Activated CD4-positive, alpha-beta T cell treated with anti-CD3 and anti-CD28 coated beads, Interleukin-2, amount 10 ng/mL, durations not matched to agents 24 days and 14 days (primary cell): Measurements from ENCODE around the gene MRPS35. TPM values are rescaled to one million over a fixed set of nuclear protein-coding genes. Genes with fewer than 3 reads are reported as not detected.

Source experiments
- DNase-seq: peaks from one replicate; pipeline ENCODE4 v3.0.0; 2022
- H3K27ac Mint-ChIP-seq: one replicate; pipeline ENCODE4 v1.8.0; 2022; ENCODE audit warnings: mild to moderate bottlenecking, mixed read lengths
- H3K27me3 Mint-ChIP-seq: one replicate; pipeline ENCODE4 v1.8.0; 2022; ENCODE audit warnings: mixed read lengths
- H3K36me3 Mint-ChIP-seq: one replicate; pipeline ENCODE4 v1.8.0; 2022; ENCODE audit warnings: low read depth, mild to moderate bottlenecking, mixed read lengths
- H3K4me1 Mint-ChIP-seq: one replicate; pipeline ENCODE4 v1.8.0; 2021; ENCODE audit warnings: mixed read lengths
- H3K4me3 Mint-ChIP-seq: one replicate; pipeline ENCODE4 v1.8.0; 2022; ENCODE audit warnings: mild to moderate bottlenecking, moderate library complexity, mixed read lengths
- H3K9me3 Mint-ChIP-seq: one replicate; pipeline ENCODE4 v1.8.0; 2021; ENCODE audit warnings: mixed read lengths
- intact Hi-C: fragments of 100-400 bp; cut with micrococcal nuclease; formaldehyde crosslinking; loops from one replicate; pipeline ENCODE4 v1.15.1; 2023
- total RNA-seq: library from RNA; stranded (reverse); gene quantifications from 2 replicates; pipeline ENCODE4 v1.2.3, GENCODE V29; 2022

The MRPS35 gene
- total RNA-seq, 1 donor from 2014 or later, result 58.1 TPM

- Mint-ChIP-seq H3K27ac (no peak overlapping the region), H3K27me3 (no peaks in the 10 kb centered on the region), H3K9me3 (no peaks in the 10 kb centered on the region), H3K4me3 (no peak overlapping the region), H3K36me3 (peaks cover 46% of the 10 kb centered on the region), H3K4me1 (peaks cover 12% of the 10 kb centered on the region)
- intact Hi-C loops, result no loop called here
- no peak for DNase-seq
These were observed 79.5 kb downstream of the MRPS35 start for GRCh38 chr12:27790179-27790578.

DNA sequence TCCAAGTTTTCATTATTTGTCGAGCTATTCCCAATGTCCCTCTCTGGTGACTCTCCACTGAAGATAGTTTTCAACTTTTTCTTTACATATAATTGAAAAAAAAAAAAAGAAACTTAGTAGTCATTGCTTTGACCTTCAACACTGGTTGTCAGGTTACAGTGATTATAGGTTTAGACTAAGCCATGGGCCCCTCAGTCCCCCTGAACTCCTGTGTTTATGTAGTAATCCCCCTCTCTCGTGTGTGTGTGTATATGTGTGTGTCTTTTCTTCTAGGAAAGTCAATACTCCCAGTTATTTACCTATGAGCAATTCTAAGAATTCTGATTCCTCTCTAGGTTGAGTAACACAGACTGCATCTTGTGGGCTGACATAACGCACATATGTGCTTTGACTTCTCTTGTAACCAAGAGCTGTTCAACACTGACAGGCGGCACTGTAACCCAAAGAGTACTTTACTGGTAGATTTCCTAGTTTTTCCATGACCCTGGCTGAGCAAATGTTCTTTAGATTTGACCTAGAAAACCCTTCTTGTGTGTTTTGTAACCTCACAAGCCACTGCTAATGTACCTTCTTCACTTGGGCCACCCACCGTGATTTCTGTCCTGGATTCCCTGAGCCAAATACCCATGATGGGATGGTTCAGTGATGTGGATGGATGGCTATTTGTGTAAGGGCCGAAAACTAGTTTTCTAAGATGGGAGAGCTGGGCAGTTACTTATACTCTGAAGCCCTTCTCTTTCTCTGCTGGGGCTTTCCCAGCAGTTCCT is 84.4 kb downstream of the MRPS35 start:
- no peak overlapping the region for H3K4me3 Mint-ChIP-seq
- no peaks in the 10 kb centered on the region for H3K9me3 Mint-ChIP-seq
- peaks cover 7% of the 10 kb centered on the region for H3K4me1 Mint-ChIP-seq
- intact Hi-C loops, result no loop called here
- peaks cover 63% of the 10 kb centered on the region for H3K36me3 Mint-ChIP-seq
- no peaks in the 10 kb centered on the region for H3K27me3 Mint-ChIP-seq
- H3K27ac Mint-ChIP-seq, result no peak overlapping the region
- DNase-seq, result no peak

- Mint-ChIP-seq H3K27ac (no peak overlapping the region), H3K27me3 (no peaks in the 10 kb centered on the region), H3K36me3 (peaks cover 69% of the 10 kb centered on the region), H3K4me1 (peaks cover 18% of the 10 kb centered on the region), H3K9me3 (no peaks in the 10 kb centered on the region), H3K4me3 (no peak overlapping the region)
- intact Hi-C loops, result no loop called here
- DNase-seq, result no peak
These were observed 85.5 kb downstream of the MRPS35 start for GRCh38 chr12:27796128-27796527.

DNA sequence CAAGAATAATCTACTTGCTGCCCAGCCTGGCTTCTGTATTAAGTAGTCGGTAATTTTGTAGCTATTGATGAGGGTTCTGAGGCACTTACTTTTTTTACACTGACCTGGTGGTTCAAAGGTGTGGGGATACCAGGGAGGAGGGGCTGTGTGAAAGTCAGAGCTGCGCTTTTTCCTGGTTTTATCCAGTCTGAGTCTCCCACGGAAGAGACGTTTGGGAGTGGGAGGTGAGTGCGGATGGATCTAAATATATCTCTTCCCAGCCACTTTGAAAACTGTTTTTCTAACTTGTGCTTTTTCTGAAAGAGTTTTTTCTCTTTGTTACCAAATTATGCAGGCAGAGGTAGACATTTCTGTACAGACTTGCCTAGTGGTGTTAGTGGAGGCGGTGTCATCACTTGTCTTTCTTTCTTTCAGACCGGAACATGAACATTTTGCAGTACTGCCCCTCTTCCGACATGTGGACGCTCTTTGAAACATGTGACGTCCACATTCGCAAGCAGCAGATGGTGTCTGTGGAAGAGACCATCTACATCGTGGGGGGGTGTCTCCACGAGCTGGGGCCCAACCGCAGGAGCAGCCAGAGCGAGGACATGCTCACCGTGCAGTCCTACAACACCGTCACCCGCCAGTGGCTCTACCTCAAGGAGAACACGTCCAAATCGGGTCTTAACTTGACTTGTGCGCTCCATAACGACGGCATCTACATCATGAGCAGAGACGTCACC is 86.8 kb downstream of the MRPS35 start:
- no peak overlapping the region for H3K4me3 Mint-ChIP-seq
- no peak for DNase-seq
- no peak overlapping the region for H3K27ac Mint-ChIP-seq

GRCh38 chr12:27800819-27801218 is 90.2 kb downstream of the MRPS35 start:
- intact Hi-C loops, result loop anchor here (2.0 to 5.0 kb wide), 3 partner anchors 38 to 1301 kb away; partner anchors contain the start of gene BMAL2
- H3K4me3 Mint-ChIP-seq, result peak overlapping the region; percentile 37

More for the DNA sequence above, 86.8 kb downstream of the MRPS35 start:
- Mint-ChIP-seq H3K4me1 (peaks cover 28% of the 10 kb centered on the region), H3K36me3 (peaks cover 62% of the 10 kb centered on the region), H3K27me3 (no peaks in the 10 kb centered on the region), H3K9me3 (no peaks in the 10 kb centered on the region)
- intact Hi-C loops, result no loop called here

DNA sequence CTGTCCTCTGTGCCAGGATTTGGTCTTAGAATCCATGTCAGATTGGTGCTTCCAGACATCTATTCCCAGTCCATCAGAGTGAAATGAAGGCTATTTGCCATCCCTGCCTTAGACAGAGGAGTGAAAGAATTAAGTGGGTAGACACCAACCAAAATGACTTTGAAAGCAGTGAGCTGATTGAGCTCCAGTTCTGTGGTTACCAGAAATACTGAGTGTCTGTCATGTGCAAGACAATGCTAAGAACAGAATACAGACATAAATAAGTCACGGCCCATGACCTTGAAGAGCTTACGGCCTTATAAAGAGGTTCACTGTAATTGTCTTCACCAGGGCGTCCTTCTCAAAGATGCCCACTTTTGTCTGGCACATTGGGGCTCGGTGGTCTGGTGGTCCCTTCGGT is 91.0 kb downstream of the MRPS35 start:
- Mint-ChIP-seq H3K4me1 (peaks cover 30% of the 10 kb centered on the region), H3K27me3 (peaks cover 5% of the 10 kb centered on the region), H3K9me3 (no peaks in the 10 kb centered on the region), H3K27ac (peak overlapping the region; percentile 84), H3K36me3 (peaks cover 35% of the 10 kb centered on the region), H3K4me3 (no peak overlapping the region)
- intact Hi-C loops, result loop anchor here (1.0 to 5.0 kb wide), 6 partner anchors 21 to 1301 kb away; partner anchors contain the start of genes BMAL2, KLHL42 and MANSC4
- no peak for DNase-seq

More at GRCh38 chr12:27800819-27801218, 90.2 kb downstream of the MRPS35 start:
- peaks cover under 1% of the 10 kb centered on the region for H3K27me3 Mint-ChIP-seq
- H3K27ac Mint-ChIP-seq, result peak overlapping the region; percentile 84
- H3K36me3 Mint-ChIP-seq, result peaks cover 38% of the 10 kb centered on the region
- DNase-seq, result no peak
- peaks cover 25% of the 10 kb centered on the region for H3K4me1 Mint-ChIP-seq
- H3K9me3 Mint-ChIP-seq, result no peaks in the 10 kb centered on the region

- intact Hi-C loops, result loop anchor here (1.0 to 5.0 kb wide), 5 partner anchors 20 to 1300 kb away; partner anchors contain the start of genes BMAL2, KLHL42 and MANSC4
- Mint-ChIP-seq H3K9me3 (no peaks in the 10 kb centered on the region), H3K27ac (peak overlapping the region; percentile 72), H3K4me3 (no peak overlapping the region), H3K4me1 (peaks cover 36% of the 10 kb centered on the region), H3K36me3 (peaks cover 27% of the 10 kb centered on the region), H3K27me3 (peaks cover 5% of the 10 kb centered on the region)
- no peak for DNase-seq
These were observed 91.9 kb downstream of the MRPS35 start for GRCh38 chr12:27802511-27802910.

DNA sequence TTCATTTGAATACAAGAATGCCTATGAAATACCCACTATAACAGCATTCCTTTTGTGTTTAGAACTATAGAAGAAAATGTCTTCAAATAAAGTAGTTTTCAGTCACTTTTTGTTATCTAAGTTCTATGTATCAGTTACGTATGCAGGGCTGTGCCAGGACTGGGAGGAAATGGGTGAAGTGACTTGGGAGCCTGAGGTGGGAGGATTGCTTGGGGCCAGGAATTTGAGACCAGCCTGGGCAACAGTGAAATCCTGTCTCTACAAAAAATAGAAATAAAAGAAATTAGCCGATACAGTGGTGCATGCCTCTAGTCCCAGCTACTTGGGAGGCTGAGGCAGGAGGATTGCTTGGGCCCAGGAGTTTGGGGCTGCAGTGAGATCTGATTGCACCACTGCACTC is 92.3 kb downstream of the MRPS35 start:
- intact Hi-C loops, result loop anchor here (1.0 to 5.0 kb wide), 5 partner anchors 19 to 1299 kb away; partner anchors contain the start of genes BMAL2, KLHL42 and MANSC4
- H3K36me3 Mint-ChIP-seq, result peaks cover 23% of the 10 kb centered on the region
- peaks cover 5% of the 10 kb centered on the region for H3K27me3 Mint-ChIP-seq
- no peak overlapping the region for H3K27ac Mint-ChIP-seq
- no peak overlapping the region for H3K4me3 Mint-ChIP-seq
- H3K4me1 Mint-ChIP-seq, result peaks cover 36% of the 10 kb centered on the region
- no peak for DNase-seq
- H3K9me3 Mint-ChIP-seq, result no peaks in the 10 kb centered on the region

GRCh38 chr12:27805238-27805637 is 94.6 kb downstream of the MRPS35 start:
- Mint-ChIP-seq H3K4me3 (no peak overlapping the region), H3K27me3 (peaks cover 5% of the 10 kb centered on the region), H3K36me3 (peaks cover 13% of the 10 kb centered on the region), H3K27ac (no peak overlapping the region), H3K9me3 (no peaks in the 10 kb centered on the region), H3K4me1 (peaks cover 34% of the 10 kb centered on the region)
- DNase-seq, result no peak
- intact Hi-C loops, result no loop called here

Other genes with a start within 250 kb of the MRPS35 start
- gene PPFIBP1, start 186.6 kb upstream of the MRPS35 start, total RNA-seq, result 29.0 and 32.0 TPM in 2 replicates
- gene REP15, start 14.4 kb upstream of the MRPS35 start, total RNA-seq, result 0.69 and 0.77 TPM in 2 replicates
- gene KLHL42, start 69.4 kb downstream of the MRPS35 start, total RNA-seq, result 13.6 and 14.5 TPM in 2 replicates
- not detected in 2 replicates for gene MANSC4, start 69.4 kb downstream of the MRPS35 start, total RNA-seq